NCI-H187 (cell line): ENCODE data around the gene PIK3C2G.
"Not testable (repeated sequence)": the region's sequence is repeated elsewhere in the genome, so short reads cannot be mapped to it uniquely, and the experiment has no call there.

Experiments
- DNase-seq, 2 experiments: peaks; one replicate each; lab custom pipeline; 2025; lab: John Stamatoyannopoulos, UW

The PIK3C2G gene

DNA sequence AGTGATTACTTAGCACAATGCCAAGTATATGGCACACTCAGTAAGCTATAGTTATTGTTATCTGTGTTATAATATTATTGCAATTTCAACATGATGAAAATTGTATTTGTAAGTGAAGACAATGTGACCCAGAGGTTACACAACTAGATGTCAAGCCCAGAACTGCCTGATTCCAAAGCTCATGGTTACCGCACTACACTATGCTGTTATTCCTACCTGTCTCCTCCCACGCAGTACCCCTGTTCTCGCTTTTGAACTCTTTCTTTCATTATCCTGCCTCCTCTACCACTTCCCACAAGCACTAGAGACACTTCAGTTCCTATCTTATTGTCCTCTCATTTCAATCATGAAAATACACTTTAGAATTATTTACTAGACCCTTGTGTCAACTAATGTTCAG lies 383.2 kb downstream of the PIK3C2G start:
- no peak for DNase-seq

DNA sequence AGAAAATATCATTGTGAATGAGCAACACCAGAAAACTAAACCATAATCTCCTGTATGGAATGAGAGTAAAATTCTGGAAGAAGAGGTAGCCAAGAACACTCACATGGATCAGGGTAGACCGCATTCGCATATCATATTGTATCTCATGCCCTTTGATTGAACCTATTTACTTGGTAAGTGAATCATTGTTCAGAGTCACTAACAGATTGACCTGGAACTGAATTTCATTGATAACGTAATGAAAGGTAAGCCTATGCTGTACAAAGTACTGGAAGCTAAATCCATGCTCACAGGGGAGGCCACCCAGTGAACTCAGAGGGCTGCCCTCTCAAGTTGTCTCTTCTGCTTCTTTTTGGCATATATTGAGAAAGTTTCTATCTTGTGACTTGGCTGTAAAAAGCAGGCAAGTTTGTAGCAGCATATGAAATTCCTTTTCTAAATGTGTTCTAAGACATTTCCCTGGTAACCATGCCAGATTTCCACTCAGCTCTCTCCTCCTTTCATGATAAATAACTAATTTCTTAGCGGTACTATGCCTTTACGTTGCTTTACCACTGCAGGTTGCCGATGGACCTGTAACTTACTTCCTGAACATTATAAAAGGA lies 385.1 kb downstream of the PIK3C2G start:
- DNase-seq: no peak

DNA sequence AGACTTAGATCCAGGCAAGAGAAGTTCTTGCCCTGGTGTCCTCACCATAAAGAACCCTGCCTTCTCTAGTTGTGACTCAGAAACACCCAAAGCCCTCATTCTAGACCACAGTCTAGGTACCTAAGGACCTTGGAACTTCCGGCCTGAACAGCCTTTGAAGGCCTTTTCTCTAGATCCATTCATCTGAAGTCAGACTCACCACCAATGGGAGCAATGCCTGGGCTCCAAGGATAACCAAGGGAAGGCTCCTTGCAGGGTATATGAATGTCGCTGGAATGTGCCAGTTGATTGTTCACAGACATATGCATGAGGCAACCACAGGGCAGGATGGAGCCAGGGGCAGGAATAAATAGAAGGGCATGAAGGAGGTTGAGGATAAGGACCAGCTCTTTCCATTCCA lies 390.2 kb downstream of the PIK3C2G start:
- no peak for DNase-seq

GRCh38 chr12:18652596-18652995 lies 391.3 kb downstream of the PIK3C2G start:
- no peak for DNase-seq

DNA sequence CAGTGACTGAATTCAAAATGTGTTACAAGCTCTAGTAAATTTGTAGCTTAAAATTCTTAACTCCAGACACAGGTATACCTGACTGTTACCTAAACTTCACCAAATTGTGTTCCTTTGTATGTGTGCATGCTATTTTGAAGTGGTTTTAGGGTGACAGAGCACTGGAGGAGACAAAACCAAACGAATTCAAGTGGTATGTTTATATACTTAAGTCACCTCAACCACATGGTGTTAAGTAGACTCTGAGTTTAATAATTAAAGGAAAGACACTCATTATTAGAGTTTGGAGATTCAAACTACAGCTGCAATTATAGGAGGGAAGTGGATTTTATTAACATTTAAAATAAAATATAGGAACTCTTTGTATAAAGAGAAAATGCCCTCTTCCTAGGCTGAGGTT lies 392.1 kb downstream of the PIK3C2G start:
- no peak for DNase-seq

- DNase-seq: no peak
Measured at GRCh38 chr12:18655351-18655750, 394.0 kb downstream of the PIK3C2G start.

DNA sequence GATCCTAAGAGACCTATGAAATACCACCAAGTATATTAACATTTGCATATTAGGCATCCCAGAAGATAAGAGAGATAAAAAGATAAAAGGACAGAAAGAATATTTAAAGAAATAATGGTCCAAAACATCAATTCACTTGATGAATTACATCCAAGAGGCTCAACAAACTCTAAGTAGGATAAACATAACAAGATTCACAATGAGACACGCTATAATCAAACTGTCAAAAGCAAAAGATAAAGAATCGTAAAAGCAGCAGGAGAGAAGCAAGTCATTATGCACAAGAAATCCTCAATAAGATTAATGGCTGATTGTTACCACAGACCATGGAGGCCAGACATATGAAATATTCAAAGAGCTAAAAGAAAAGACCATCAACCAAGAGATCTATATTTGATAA lies 396.9 kb downstream of the PIK3C2G start:
- no peak for DNase-seq

GRCh38 chr12:18658829-18659228 lies 397.5 kb downstream of the PIK3C2G start:
- DNase-seq: no peak

GRCh38 chr12:18676141-18676540 lies 414.8 kb downstream of the PIK3C2G start:
- no peak for DNase-seq

GRCh38 chr12:18676996-18677588 lies 415.8 kb downstream of the PIK3C2G start:
- DNase-seq: no peak

DNA sequence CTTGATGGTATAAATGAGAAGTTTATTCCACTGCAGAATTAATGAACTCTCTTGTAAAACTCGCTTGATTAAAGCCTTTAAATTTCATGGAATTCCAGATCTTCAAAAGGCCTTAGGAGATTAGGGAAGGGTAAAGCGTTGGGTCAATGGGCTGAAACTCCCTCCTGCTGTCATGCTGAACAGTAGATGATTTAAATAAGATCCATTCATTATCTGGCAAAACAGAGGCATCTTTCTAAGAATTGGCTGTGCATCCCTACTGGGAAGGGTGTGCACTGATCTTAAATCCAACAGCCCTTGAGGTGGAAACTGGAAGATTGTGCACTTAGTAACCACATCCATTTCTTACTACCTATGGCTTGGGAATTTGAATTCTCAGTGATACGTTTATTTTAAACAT lies 420.5 kb downstream of the PIK3C2G start:
- DNase-seq: no peak

GRCh38 chr12:18683327-18684013 lies 422.2 kb downstream of the PIK3C2G start:
- DNase-seq: no peak

- DNase-seq: no peak
Measured at GRCh38 chr12:18684430-18684829, 423.1 kb downstream of the PIK3C2G start.

DNA sequence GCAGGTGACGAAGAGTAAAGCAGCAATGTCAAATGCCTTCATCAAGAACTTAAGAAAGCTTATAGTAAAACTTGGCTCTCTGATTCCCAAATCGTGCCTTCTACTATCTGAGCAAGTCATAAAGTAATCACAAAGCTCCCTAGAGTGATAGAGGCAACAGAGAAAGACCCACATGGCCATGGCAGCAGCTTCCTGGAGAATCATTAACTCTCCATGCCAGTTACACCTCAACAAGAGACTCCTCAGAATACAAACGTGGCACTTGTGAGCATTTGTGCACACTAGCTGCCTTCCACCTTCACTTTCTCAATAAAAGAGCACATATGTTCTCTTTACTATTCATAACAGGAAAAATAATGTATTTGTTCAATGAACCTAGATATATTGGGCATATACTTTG lies 428.5 kb downstream of the PIK3C2G start:
- DNase-seq: no peak

- no peak for DNase-seq
Measured at GRCh38 chr12:18690653-18691052, 429.3 kb downstream of the PIK3C2G start.

- not testable (repeated sequence) for DNase-seq
Measured at GRCh38 chr12:18693986-18694385, 432.7 kb downstream of the PIK3C2G start.

GRCh38 chr12:18696971-18697602 lies 435.8 kb downstream of the PIK3C2G start:
- no peak for DNase-seq
